Measurements from ENCODE around the gene C14orf180. TPM values are rescaled to one million over a fixed set of nuclear protein-coding genes. Genes with fewer than 3 reads are reported as not detected.

The C14orf180 gene
- total RNA-seq, 1 donor from 2014 or later = not detected

Other genes starting within 250 kb of the C14orf180 start
- 0.13 TPM in 1 of 2 replicates, not detected in the other for gene TMEM179, start 25.0 kb downstream of the C14orf180 start, total RNA-seq
- gene INF2, start 109.9 kb downstream of the C14orf180 start, total RNA-seq = 48.9 and 67.8 TPM in 2 replicates
- 1.2 and 2.8 TPM in 2 replicates for gene ADSS1, start 144.5 kb downstream of the C14orf180 start, total RNA-seq
- gene SIVA1, start 173.4 kb downstream of the C14orf180 start, total RNA-seq = 87.3 and 95.4 TPM in 2 replicates
- 224 and 229 TPM in 2 replicates for gene AKT1, start 216.0 kb downstream of the C14orf180 start, total RNA-seq
- 3.9 and 5.2 TPM in 2 replicates for gene ZBTB42, start 221.3 kb downstream of the C14orf180 start, total RNA-seq

All from pulmonary artery endothelial cell (primary cell).